OCI-LY7 (cell line): ENCODE results near the gene STX18.

Experiments
- CTCF ChIP-seq: fragments of 200-600 bp; sonication (generic); conservative IDR thresholded peaks from 2 replicates; pipeline ENCODE4 v1.5.1; 2014; ENCODE audit warnings: mild to moderate bottlenecking, antibody characterized with exemption, low read length, moderate library complexity, mixed read lengths
- EZH2phosphoT487 ChIP-seq: fragments of 200-600 bp; sonication (generic); IDR thresholded peaks from 2 replicates; pipeline ENCODE4 v1.6.1; 2018; ENCODE audit warnings: low read depth, borderline replicate concordance, mild to moderate bottlenecking, mixed run types, antibody characterized with exemption, low read length, moderate library complexity, mixed read lengths

- TF ChIP-seq CTCF (peak; percentile 84), EZH2phosphoT487 (no peak)
These were observed 61.0 kb downstream of the STX18 start for GRCh38 chr4:4480685-4481398.
